ENCODE results near the gene FOXN3. TPM values are rescaled to one million over a fixed set of nuclear protein-coding genes. Genes with fewer than 3 reads are reported as not detected.

The FOXN3 gene
- total RNA-seq, 1 donor from 2014 or later = 41.4 TPM

DNA sequence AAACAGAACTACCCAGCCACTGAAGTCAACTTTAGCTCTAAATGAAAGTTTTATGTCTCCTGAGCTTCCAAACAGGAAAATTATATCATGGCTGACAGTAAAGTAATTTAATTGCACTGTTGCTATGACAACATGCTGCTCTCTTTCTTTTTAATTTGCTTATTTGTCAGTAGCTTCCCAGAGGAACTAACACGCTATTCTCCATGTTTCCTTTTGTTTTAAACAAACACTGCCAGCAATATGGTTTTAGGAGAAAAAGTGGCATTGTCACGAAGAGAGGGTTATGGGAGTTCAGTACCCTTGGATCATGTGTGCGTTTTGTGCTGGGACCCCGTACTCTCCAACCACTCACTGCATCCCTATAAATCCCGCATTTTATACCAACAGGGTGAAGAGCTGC lies 1.9 kb downstream of the FOXN3 start:
- DNase-seq (ENCODE audit: low read depth, low spot score) = no peak
- H3K27me3 Mint-ChIP-seq (ENCODE audit: low read depth) = peaks cover 4% of the 10 kb centered on the region
- no peak overlapping the region for H3K27ac Mint-ChIP-seq (ENCODE audit: unreplicated experiment)
- TF ChIP-seq, protein P1, sequence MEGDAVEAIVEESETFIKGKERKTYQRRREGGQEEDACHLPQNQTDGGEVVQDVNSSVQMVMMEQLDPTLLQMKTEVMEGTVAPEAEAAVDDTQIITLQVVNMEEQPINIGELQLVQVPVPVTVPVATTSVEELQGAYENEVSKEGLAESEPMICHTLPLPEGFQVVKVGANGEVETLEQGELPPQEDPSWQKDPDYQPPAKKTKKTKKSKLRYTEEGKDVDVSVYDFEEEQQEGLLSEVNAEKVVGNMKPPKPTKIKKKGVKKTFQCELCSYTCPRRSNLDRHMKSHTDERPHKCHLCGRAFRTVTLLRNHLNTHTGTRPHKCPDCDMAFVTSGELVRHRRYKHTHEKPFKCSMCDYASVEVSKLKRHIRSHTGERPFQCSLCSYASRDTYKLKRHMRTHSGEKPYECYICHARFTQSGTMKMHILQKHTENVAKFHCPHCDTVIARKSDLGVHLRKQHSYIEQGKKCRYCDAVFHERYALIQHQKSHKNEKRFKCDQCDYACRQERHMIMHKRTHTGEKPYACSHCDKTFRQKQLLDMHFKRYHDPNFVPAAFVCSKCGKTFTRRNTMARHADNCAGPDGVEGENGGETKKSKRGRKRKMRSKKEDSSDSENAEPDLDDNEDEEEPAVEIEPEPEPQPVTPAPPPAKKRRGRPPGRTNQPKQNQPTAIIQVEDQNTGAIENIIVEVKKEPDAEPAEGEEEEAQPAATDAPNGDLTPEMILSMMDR (conservative IDR thresholded peaks at IDR 0.05) = no peak
- H3K36me3 Mint-ChIP-seq (ENCODE audit: low read depth) = peaks cover 18% of the 10 kb centered on the region
- no peaks in the 10 kb centered on the region for H3K9me3 Mint-ChIP-seq
- peak overlapping the region; percentile 98 for H3K4me3 Mint-ChIP-seq
- H3K4me1 Mint-ChIP-seq = peaks cover 24% of the 10 kb centered on the region

DNA sequence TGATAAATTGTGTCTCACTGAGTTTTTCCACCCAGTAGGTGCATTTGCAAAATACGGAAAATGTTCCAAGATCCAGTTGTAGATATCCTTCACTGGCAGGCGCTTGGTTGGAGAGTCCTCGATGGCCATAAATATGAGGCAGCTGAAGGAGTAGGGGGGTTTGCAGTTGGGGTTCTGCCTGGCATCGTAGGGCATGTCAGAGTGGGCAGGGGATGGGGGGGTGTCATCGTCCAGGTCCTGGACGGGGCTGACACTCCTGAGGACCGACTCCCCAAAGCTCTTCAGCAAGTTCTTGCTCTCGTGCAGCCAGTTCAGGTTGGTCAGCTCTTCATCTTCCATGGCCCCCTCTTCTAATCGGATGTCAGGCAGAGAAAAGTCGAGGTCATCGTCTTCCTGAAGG lies 5.1 kb downstream of the FOXN3 start:
- no peaks in the 10 kb centered on the region for H3K27me3 Mint-ChIP-seq (ENCODE audit: low read depth)
- H3K27ac Mint-ChIP-seq (ENCODE audit: unreplicated experiment) = no peak overlapping the region
- TF ChIP-seq, protein P1 (conservative IDR thresholded peaks at IDR 0.05) = no peak
- H3K36me3 Mint-ChIP-seq (ENCODE audit: low read depth) = peaks cover 19% of the 10 kb centered on the region
- peaks cover 30% of the 10 kb centered on the region for H3K4me1 Mint-ChIP-seq
- no peaks in the 10 kb centered on the region for H3K9me3 Mint-ChIP-seq
- no peak for DNase-seq (ENCODE audit: low read depth, low spot score)
- H3K4me3 Mint-ChIP-seq = no peak overlapping the region

DNA sequence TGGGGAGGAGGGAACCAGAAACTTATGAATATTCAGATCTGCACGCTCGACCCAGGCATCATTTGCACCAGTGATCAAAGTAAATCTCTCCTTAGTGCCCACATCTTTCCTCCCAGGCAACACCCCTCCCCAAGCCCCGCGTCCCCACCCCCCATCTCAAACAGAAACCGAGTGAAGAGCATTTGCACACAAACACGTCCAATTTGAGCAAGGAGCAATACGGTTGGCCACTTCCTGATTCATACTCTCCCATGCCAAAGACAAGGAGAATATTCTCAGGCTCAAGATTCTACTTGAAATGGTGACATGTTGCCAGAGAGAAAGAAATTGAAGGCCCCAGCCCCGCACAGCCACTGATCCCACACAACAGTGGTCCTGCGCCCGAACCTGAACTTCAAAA lies 7.1 kb downstream of the FOXN3 start:
- peak overlapping the region; percentile 50 for H3K27ac Mint-ChIP-seq (ENCODE audit: unreplicated experiment)
- no peak for DNase-seq (ENCODE audit: low read depth, low spot score)
- H3K27me3 Mint-ChIP-seq (ENCODE audit: low read depth) = no peaks in the 10 kb centered on the region
- no peaks in the 10 kb centered on the region for H3K9me3 Mint-ChIP-seq
- TF ChIP-seq, protein P1 (conservative IDR thresholded peaks at IDR 0.05) = no peak
- peaks cover 19% of the 10 kb centered on the region for H3K36me3 Mint-ChIP-seq (ENCODE audit: low read depth)
- H3K4me3 Mint-ChIP-seq = no peak overlapping the region
- H3K4me1 Mint-ChIP-seq = peaks cover 21% of the 10 kb centered on the region

DNA sequence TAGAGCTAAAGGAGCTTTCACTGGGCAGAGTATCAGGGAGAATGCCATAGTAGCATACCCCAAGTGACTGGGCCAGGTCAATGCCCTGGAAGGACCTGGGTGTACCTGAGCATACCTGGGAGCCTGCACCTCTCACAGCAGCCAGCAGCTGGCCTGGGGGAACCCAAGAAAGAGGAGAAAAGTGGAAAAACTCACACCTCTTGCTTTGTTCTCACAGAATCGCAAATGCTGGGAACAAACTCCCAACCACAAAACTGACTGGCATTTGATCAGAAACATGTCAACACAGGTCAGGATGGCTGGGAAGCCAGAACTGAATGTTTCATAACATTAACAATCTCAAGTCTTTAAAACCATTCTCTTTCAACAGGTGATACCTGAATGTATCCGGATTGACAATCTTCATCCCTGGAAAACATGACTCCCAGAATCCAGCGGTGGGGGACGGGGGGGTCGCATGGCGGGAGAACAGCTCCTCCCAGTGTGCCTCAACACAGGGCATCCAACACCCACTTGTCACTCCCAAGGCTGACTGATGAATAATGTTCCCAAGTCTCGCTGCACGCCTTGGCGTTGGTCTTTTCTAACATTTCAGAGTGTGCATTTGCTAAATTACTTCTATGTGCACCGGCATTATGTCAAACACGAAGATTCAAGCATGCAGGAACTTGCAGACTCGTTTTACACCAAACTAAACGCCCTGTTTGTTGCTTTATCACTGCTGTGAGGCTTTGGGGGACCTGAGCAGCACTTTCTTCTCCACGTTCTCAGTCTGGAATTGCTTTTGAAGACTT lies 7.9 kb downstream of the FOXN3 start:
- Mint-ChIP-seq H3K4me1 (peaks cover 19% of the 10 kb centered on the region), H3K4me3 (no peak overlapping the region), H3K27ac (ENCODE audit: unreplicated experiment) (peak overlapping the region; percentile 47), H3K27me3 (ENCODE audit: low read depth) (no peaks in the 10 kb centered on the region), H3K9me3 (no peaks in the 10 kb centered on the region), H3K36me3 (ENCODE audit: low read depth) (peaks cover 19% of the 10 kb centered on the region)
- DNase-seq (ENCODE audit: low read depth, low spot score) = no peak
- TF ChIP-seq, protein P1 (conservative IDR thresholded peaks at IDR 0.05) = no peak

DNA sequence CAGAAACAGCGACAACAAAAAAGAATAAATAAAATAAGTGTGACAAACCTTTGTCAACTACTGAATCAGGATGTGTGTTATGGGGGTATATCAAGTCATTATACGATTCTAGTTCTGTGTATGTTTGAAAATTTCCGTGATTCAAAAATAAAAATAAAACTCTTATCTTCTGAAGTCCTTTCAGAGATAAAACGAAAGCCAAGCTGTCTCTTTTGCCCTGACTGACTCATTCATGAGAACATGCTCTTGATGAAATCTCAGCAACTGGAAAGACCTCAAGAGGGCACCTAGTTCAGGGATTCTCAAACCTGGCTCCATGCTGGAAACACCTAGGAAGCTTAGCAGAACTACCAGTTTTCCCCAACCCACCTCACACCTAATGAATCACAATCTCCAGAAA lies 9.2 kb downstream of the FOXN3 start:
- no peak for DNase-seq (ENCODE audit: low read depth, low spot score)
- H3K36me3 Mint-ChIP-seq (ENCODE audit: low read depth) = peaks cover 24% of the 10 kb centered on the region
- peak overlapping the region; percentile 50 for H3K27ac Mint-ChIP-seq (ENCODE audit: unreplicated experiment)
- H3K4me3 Mint-ChIP-seq = no peak overlapping the region
- H3K27me3 Mint-ChIP-seq (ENCODE audit: low read depth) = no peaks in the 10 kb centered on the region
- H3K9me3 Mint-ChIP-seq = no peaks in the 10 kb centered on the region
- H3K4me1 Mint-ChIP-seq = peaks cover 19% of the 10 kb centered on the region
- TF ChIP-seq, protein P1 (conservative IDR thresholded peaks at IDR 0.05) = no peak

Data from neural crest cell (in vitro differentiated cells).